NOMO-1 (cell line): ENCODE results near the gene ZNF473.

Experiments used
- DNase-seq, 2 experiments: peaks; one replicate each; lab custom pipeline; 2025; ENCODE audit not compliant: unreplicated experiment in 2 of 2; lab: John Stamatoyannopoulos, UW

Gene ZNF473

GRCh38 chr19:50025794-50026549 is at the start of gene ZNF473:
TSS of gene ZNF473 (plus strand) at chr19:50026005. CDS start at chr19:50031083, 5,078 bp downstream.
- peak; percentile 94 to 98 for DNase-seq

- DNase-seq: no peak
Measured at GRCh38 chr19:49976496-49976895, 49.3 kb upstream of the ZNF473 start.

GRCh38 chr19:49977076-49977475 is 48.7 kb upstream of the ZNF473 start:
- no peak for DNase-seq

- no peak for DNase-seq
Measured at GRCh38 chr19:49977881-49978280, 47.9 kb upstream of the ZNF473 start.

- no peak for DNase-seq
Measured at GRCh38 chr19:49978324-49978723, 47.5 kb upstream of the ZNF473 start.

- DNase-seq: no peak
Measured at GRCh38 chr19:49981603-49982593, 43.9 kb upstream of the ZNF473 start.

- peak; percentile 52 to 69 for DNase-seq
Measured at GRCh38 chr19:49983645-49984229, 42.1 kb upstream of the ZNF473 start.

GRCh38 chr19:49984491-49984890 is 41.3 kb upstream of the ZNF473 start:
- no peak for DNase-seq

- no peak for DNase-seq
Measured at GRCh38 chr19:49985871-49986270, 39.9 kb upstream of the ZNF473 start.

- no peak for DNase-seq
Measured at GRCh38 chr19:49986354-49986753, 39.5 kb upstream of the ZNF473 start.

GRCh38 chr19:49987159-49987698 is 38.6 kb upstream of the ZNF473 start:
- DNase-seq: peak; percentile 90 to 93

- DNase-seq: no peak
Measured at GRCh38 chr19:49988007-49988406, 37.8 kb upstream of the ZNF473 start.

GRCh38 chr19:49988433-49988832 is 37.4 kb upstream of the ZNF473 start:
- no peak for DNase-seq

GRCh38 chr19:49997709-49998108 is 28.1 kb upstream of the ZNF473 start:
- DNase-seq: peak in 1 of 2 experiments; percentile 45

GRCh38 chr19:49999371-50000010 is 26.3 kb upstream of the ZNF473 start:
- DNase-seq: no peak

GRCh38 chr19:50000038-50000840 is 25.6 kb upstream of the ZNF473 start:
- no peak for DNase-seq

- peak; percentile 7 to 20 for DNase-seq
Measured at GRCh38 chr19:50000841-50001557, 24.8 kb upstream of the ZNF473 start.

GRCh38 chr19:50001775-50002174 is 24.0 kb upstream of the ZNF473 start:
- DNase-seq: no peak

GRCh38 chr19:50002386-50002960 is 23.3 kb upstream of the ZNF473 start:
- no peak for DNase-seq
